ENCODE data around the gene VPS13A.
A peak's percentile ranks its signal among the peaks of the same experiment; 100 is the strongest.
"Not testable (repeated sequence)": the region's sequence is repeated elsewhere in the genome, so short reads cannot be mapped to it uniquely, and the experiment has no call there.

The VPS13A gene

GRCh38 chr9:77305622-77306400, 128.5 kb downstream of the VPS13A start:
- no peak for DNase-seq

- DNase-seq = no peak
These were observed 129.8 kb downstream of the VPS13A start for GRCh38 chr9:77307166-77307565.

- no peak for DNase-seq
These were observed 138.7 kb downstream of the VPS13A start for GRCh38 chr9:77316058-77316457.

GRCh38 chr9:77325058-77325457, 147.7 kb downstream of the VPS13A start:
- DNase-seq = no peak

GRCh38 chr9:77328102-77328501, 150.8 kb downstream of the VPS13A start:
- no peak for DNase-seq

- no peak for DNase-seq
These were observed 192.7 kb downstream of the VPS13A start for GRCh38 chr9:77370064-77370463.

- DNase-seq = no peak
These were observed 196.9 kb downstream of the VPS13A start for GRCh38 chr9:77374266-77374665.

GRCh38 chr9:77375956-77376532, 198.7 kb downstream of the VPS13A start:
- no peak for DNase-seq

GRCh38 chr9:77384406-77384805, 207.1 kb downstream of the VPS13A start:
- DNase-seq = no peak

GRCh38 chr9:77386187-77386586, 208.9 kb downstream of the VPS13A start:
- no peak for DNase-seq

- DNase-seq = no peak
These were observed 214.5 kb downstream of the VPS13A start for GRCh38 chr9:77391834-77392233.

- DNase-seq = no peak
These were observed 215.0 kb downstream of the VPS13A start for GRCh38 chr9:77392328-77392727.

GRCh38 chr9:77398581-77398980, 221.2 kb downstream of the VPS13A start:
- not testable (repeated sequence) for DNase-seq

- DNase-seq = no peak
These were observed 222.6 kb downstream of the VPS13A start for GRCh38 chr9:77399964-77400363.

GRCh38 chr9:77402286-77402685, 225.0 kb downstream of the VPS13A start:
- DNase-seq = no peak

GRCh38 chr9:77403239-77403638, 225.9 kb downstream of the VPS13A start:
- no peak for DNase-seq

- DNase-seq = not testable (repeated sequence)
These were observed 231.2 kb downstream of the VPS13A start for GRCh38 chr9:77408521-77408920.

- peak; percentile 46 to 85 for DNase-seq
These were observed 240.2 kb downstream of the VPS13A start for GRCh38 chr9:77417566-77417965.

- no peak for DNase-seq
These were observed 240.9 kb downstream of the VPS13A start for GRCh38 chr9:77418226-77418625.

GRCh38 chr9:77420641-77421040, 243.3 kb downstream of the VPS13A start:
- DNase-seq = no peak

- DNase-seq = no peak
These were observed 244.4 kb downstream of the VPS13A start for GRCh38 chr9:77421506-77422265.

- DNase-seq = no peak
These were observed 245.6 kb downstream of the VPS13A start for GRCh38 chr9:77422969-77423368.

- no peak for DNase-seq
These were observed 246.5 kb downstream of the VPS13A start for GRCh38 chr9:77423841-77424240.

- no peak for DNase-seq
These were observed 247.7 kb downstream of the VPS13A start for GRCh38 chr9:77424993-77425392.

Measured in inflammatory macrophage (primary cell).